Lung (tissue), 12 donors: ENCODE measurements around the gene HDAC4. TPM values are rescaled to one million over a fixed set of nuclear protein-coding genes. Genes with fewer than 3 reads are reported as not detected.

Experiments
- ATAC-seq: fragments of 200-7000 bp; cut with Tn5 transposase; one replicate; pipeline ENCODE4 v1.9.1; 2020; ENCODE audit warnings: moderate number of reproducible peaks; ENCODE audit not compliant: insufficient read depth, low FRiP score
- DNase-seq, 3 donors: peaks; one replicate each; pipeline ENCODE4 v3.0.0-alpha.2; 2013 to 2017
- H3K27ac ChIP-seq, 2 donors: one replicate each; pipeline ENCODE4 v1.5.1; 2013; ENCODE audit warnings: mild to moderate bottlenecking in 2 of 2, moderate library complexity in 2 of 2, control low read depth in 1 of 2, inconsistent platforms in 1 of 2, low read depth in 1 of 2, low read length in 1 of 2
- H3K27me3 ChIP-seq, 3 donors: one replicate each; pipeline ENCODE4 v1.5.1; 2013; ENCODE audit warnings: low read length in 2 of 3; ENCODE audit not compliant: control insufficient read depth in 3 of 3, insufficient read depth in 3 of 3
- H3K36me3 ChIP-seq, 4 donors: one replicate each; pipeline ENCODE4 v1.5.1; 2013; ENCODE audit warnings: low read length in 4 of 4, mild to moderate bottlenecking in 1 of 4, moderate library complexity in 1 of 4; ENCODE audit not compliant: control insufficient read depth in 4 of 4, insufficient read depth in 4 of 4
- H3K4me1 ChIP-seq, 5 donors: one replicate each; pipeline ENCODE4 v1.5.1; 2013; ENCODE audit warnings: low read length in 5 of 5, mild to moderate bottlenecking in 2 of 5, moderate library complexity in 1 of 5; ENCODE audit not compliant: control insufficient read depth in 5 of 5, insufficient read depth in 5 of 5
- H3K4me3 ChIP-seq: one replicate; pipeline ENCODE4 v1.5.1; 2013; ENCODE audit warnings: mild to moderate bottlenecking, control low read depth, moderate library complexity
- H3K9ac ChIP-seq, 2 donors: one replicate each; pipeline ENCODE4 v1.5.1; 2013; ENCODE audit warnings: low read length in 2 of 2, control low read depth in 1 of 2; ENCODE audit not compliant: insufficient read depth in 1 of 2
- H3K9me3 ChIP-seq, 4 donors: one replicate each; pipeline ENCODE4 v1.5.1; 2013; ENCODE audit warnings: low read length in 3 of 4, mild to moderate bottlenecking in 1 of 4, moderate library complexity in 1 of 4; ENCODE audit not compliant: control insufficient read depth in 4 of 4, insufficient read depth in 3 of 4
- CTCF ChIP-seq: IDR thresholded peaks from 2 replicates; pipeline ENCODE4 v1.5.1; 2012; ENCODE audit warnings: mild to moderate bottlenecking; ENCODE audit errors: control extremely low read depth, extremely low read depth
- WGBS, 2 donors: extraction: QIAGEN DNeasy Blood & Tissue Kit; methylation state at CpG; one replicate each; pipeline ENCODE4 v1.1.7; 2013; 5-methylcytosine and 5-hydroxymethylcytosine counted together
- polyA plus RNA-seq, 2 donors: library from polyadenylated mRNA; stranded (reverse); fragments of 200-250 nt; gene quantifications; one replicate each; pipeline ENCODE4 v1.2.1, GENCODE V29; 2013
- total RNA-seq, 2 donors: library from RNA; depleted of rRNA in 1 of 2; stranded (reverse); fragments of >200 nt in 1 of 2; gene quantifications; one replicate each; pipeline ENCODE4 v1.2.1, GENCODE V29; 2014 to 2021
- donor health status: control.
- donor health status: control.
- donor health status: Bipolar disorder and iron deficiency.
- donor health status: healthy.
- donor health status: DM: yes; HTN: yes; CAD: no.

Gene HDAC4
- total and polyA plus RNA-seq, 4 donors, result 6.9 to 47.7 (median 20.7) TPM

- DNase-seq, result no peak
- no peaks in the 10 kb centered on the region for H3K27me3 ChIP-seq
- no peak for TF ChIP-seq CTCF
- H3K36me3 ChIP-seq, result peaks cover under 1 to 64% (median 2%) of the 10 kb centered on the region in 4 donors
- 74 to 97% methylated on average over 12 of the region's 12 CpGs for WGBS, 2 donors
- H3K4me3 ChIP-seq, result no peak overlapping the region
- no peaks in the 10 kb centered on the region for H3K4me1 ChIP-seq
- H3K27ac ChIP-seq, result no peak overlapping the region
- H3K9ac ChIP-seq, result no peak overlapping the region
- no peak for ATAC-seq
- no peaks in the 10 kb centered on the region for H3K9me3 ChIP-seq
Measured at GRCh38 chr2:239097428-239097696, 303.5 kb downstream of the HDAC4 start.

GRCh38 chr2:239096676-239097427 is 304.0 kb downstream of the HDAC4 start:
- no peak overlapping the region for H3K27ac ChIP-seq
- H3K4me3 ChIP-seq, result no peak overlapping the region
- no peaks in the 10 kb centered on the region for H3K4me1 ChIP-seq
- 94 to 95% methylated on average over 26 to 28 of the region's 28 CpGs for WGBS, 2 donors
- no peaks in the 10 kb centered on the region for H3K27me3 ChIP-seq
- no peak for DNase-seq
- no peak overlapping the region for H3K9ac ChIP-seq
- ATAC-seq, result no peak
- H3K36me3 ChIP-seq, result peaks cover 0 to 66% (median 0%) of the 10 kb centered on the region in 4 donors
- H3K9me3 ChIP-seq, result no peaks in the 10 kb centered on the region
- TF ChIP-seq CTCF, result no peak

GRCh38 chr2:239095460-239096081 is 305.2 kb downstream of the HDAC4 start:
- Histone ChIP-seq H3K27ac (no peak overlapping the region), H3K36me3 (peaks cover 0 to 65% (median 0%) of the 10 kb centered on the region in 4 donors), H3K9me3 (no peaks in the 10 kb centered on the region), H3K4me1 (no peaks in the 10 kb centered on the region), H3K9ac (no peak overlapping the region), H3K27me3 (no peaks in the 10 kb centered on the region), H3K4me3 (no peak overlapping the region)
- ATAC-seq, result no peak
- TF ChIP-seq CTCF, result no peak
- 90 to 95% methylated on average over 19 to 20 of the region's 20 CpGs for WGBS, 2 donors
- DNase-seq, result no peak
